ENCODE results near the gene PPM1H. TPM values are rescaled to one million over a fixed set of nuclear protein-coding genes. Genes with fewer than 3 reads are reported as not detected.

PPM1H gene
- total and polyA plus RNA-seq, 4 donors, result 2.3 to 7.2 (median 4.1) TPM

GRCh38 chr12:62748941-62749468, 185.9 kb downstream of the PPM1H start (continued):
- no peak for TF ChIP-seq CTCF (IDR thresholded peaks at IDR 0.05; ENCODE audit: low read depth, low read length, missing input control)
- no peak for TF ChIP-seq HNF4G (IDR thresholded peaks at IDR 0.05)
- no peak for TF ChIP-seq ATF3 (IDR thresholded peaks at IDR 0.05)

- 91% methylated on average over 5 of the region's 5 CpGs for WGBS
- no peak for DNase-seq (ENCODE audit: low spot score)
These were observed 190.4 kb downstream of the PPM1H start for GRCh38 chr12:62744551-62744950.

GRCh38 chr12:62739266-62740015, 195.5 kb downstream of the PPM1H start:
- no peaks in the 10 kb centered on the region for H3K4me1 ChIP-seq (ENCODE audit: control insufficient read depth in 4 of 4, insufficient read depth in 4 of 4, low read length in 3 of 4)
- H3K27me3 ChIP-seq (ENCODE audit: control insufficient read depth in 4 of 4, insufficient read depth in 4 of 4, low read length in 3 of 4), result no peaks in the 10 kb centered on the region
- TF ChIP-seq FOXA2 (IDR thresholded peaks at IDR 0.05), result no peak
- TF ChIP-seq MAX (IDR thresholded peaks at IDR 0.05), result no peak
- TF ChIP-seq RXRA (IDR thresholded peaks at IDR 0.05), result no peak
- no peak for TF ChIP-seq NR2F2 (IDR thresholded peaks at IDR 0.05)
- TF ChIP-seq ATF3 (IDR thresholded peaks at IDR 0.05), result no peak
- no peak for TF ChIP-seq HNF4A (conservative IDR thresholded peaks at IDR 0.05)
- no peak for TF ChIP-seq REST (IDR thresholded peaks at IDR 0.05)
- no peak for TF ChIP-seq FOXA1 (IDR thresholded peaks at IDR 0.05)
- no peak for TF ChIP-seq SP1 (IDR thresholded peaks at IDR 0.05)
- no peak for TF ChIP-seq HNF4G (IDR thresholded peaks at IDR 0.05)
- no peak for DNase-seq (ENCODE audit: low spot score)
- H3K9me3 ChIP-seq (ENCODE audit: control insufficient read depth in 4 of 4, low read length in 3 of 4), result no peaks in the 10 kb centered on the region
- H3K27ac ChIP-seq (ENCODE audit: low read depth in 1 of 2, low read length in 2 of 2), result no peak overlapping the region
- 88% methylated on average over 9 of the region's 9 CpGs for WGBS
- H3K36me3 ChIP-seq (ENCODE audit: control insufficient read depth in 4 of 4, insufficient read depth in 3 of 4, low read depth in 1 of 4, low read length in 3 of 4), result peaks cover 0 to 2% (median 0%) of the 10 kb centered on the region in 4 donors
- H3K4me3 ChIP-seq (ENCODE audit: low read depth in 1 of 3, low read length in 3 of 3), result no peak overlapping the region
- no peak overlapping the region for H3K9ac ChIP-seq (ENCODE audit: low read depth in 1 of 2, low read length in 2 of 2)

More at GRCh38 chr12:62744551-62744950, 190.4 kb downstream of the PPM1H start:
- no peak overlapping the region for H3K27ac ChIP-seq (ENCODE audit: low read depth in 1 of 2, low read length in 2 of 2)
- no peaks in the 10 kb centered on the region for H3K36me3 ChIP-seq (ENCODE audit: control insufficient read depth in 4 of 4, insufficient read depth in 3 of 4, low read depth in 1 of 4, low read length in 3 of 4)
- TF ChIP-seq HNF4G (IDR thresholded peaks at IDR 0.05), result no peak
- no peak overlapping the region for H3K9ac ChIP-seq (ENCODE audit: low read depth in 1 of 2, low read length in 2 of 2)
- H3K27me3 ChIP-seq (ENCODE audit: control insufficient read depth in 4 of 4, insufficient read depth in 4 of 4, low read length in 3 of 4), result no peaks in the 10 kb centered on the region
- H3K4me1 ChIP-seq (ENCODE audit: control insufficient read depth in 4 of 4, insufficient read depth in 4 of 4, low read length in 3 of 4), result no peaks in the 10 kb centered on the region
- H3K4me3 ChIP-seq (ENCODE audit: low read depth in 1 of 3, low read length in 3 of 3), result no peak overlapping the region
- no peaks in the 10 kb centered on the region for H3K9me3 ChIP-seq (ENCODE audit: control insufficient read depth in 4 of 4, low read length in 3 of 4)

Measured in liver (tissue), 9 donors.